ENCODE measurements around the gene OR2B2. TPM values are rescaled to one million over a fixed set of nuclear protein-coding genes. Genes with fewer than 3 reads are reported as not detected.

OR2B2 gene
- polyA plus RNA-seq, 2 of the 4 experiments (the other 2 are of a cell fraction): not detected

- Histone ChIP-seq H3K27ac (peak overlapping the region; percentile 87 to 96), H3K9me3 (no peaks in the 10 kb centered on the region), H3K4me1 (peaks cover 13% of the 10 kb centered on the region), H3K4me2 (peak overlapping the region; percentile 94), H3K4me3 (peak overlapping the region; percentile 73)
- peak in 1 of 2 experiments; percentile 37 for DNase-seq (ENCODE audit: low read depth in 1 of 2, low spot score in 1 of 2)
- 6% methylated on average over 19 of the region's 19 CpGs for WGBS (ENCODE audit: missing lambda C conversion rate)
- TF ChIP-seq POLR2A (IDR thresholded peaks at IDR 0.05; ENCODE audit: low read length): 0 out of 2 replicates have a peak, but pooled peaks have one; percentile 3
- TF ChIP-seq MAX (IDR thresholded peaks at IDR 0.05): no peak
- TF ChIP-seq USF2 (IDR thresholded peaks at IDR 0.05): no peak
- ChIA-PET CTCF (interaction anchor here (0.6 to 2.3 kb wide), 7 partner anchors 16 to 65 kb away, joined by 3 to 9 read pairs (median 4); a partner anchor contains a TSS), POLR2A (interaction anchor here (0.5 to 3.5 kb wide), 22 partner anchors 12 to 1765 kb away, joined by 3 to 114 read pairs (median 4); a partner anchor contains a TSS)
- peak; percentile 1 to 3; a peak in 2 of 6 replicates for ATAC-seq
- FAIRE-seq: no peak
Observed at GRCh38 chr6:27889628-27890444, 22.4 kb downstream of the OR2B2 start.

- Histone ChIP-seq H3K4me3 (peak overlapping the region; percentile 73; the same call in 1 of the 3 replicates), H3K9me3 (no peaks in the 10 kb centered on the region), H3K4me1 (peaks cover 13% of the 10 kb centered on the region), H3K4me2 (peak overlapping the region; percentile 94), H3K27ac (peak overlapping the region; percentile 87 to 96)
- ATAC-seq (no peak), FAIRE-seq (no peak), DNase-seq (ENCODE audit: low read depth in 1 of 2, low spot score in 1 of 2) (no peak)
- CTCF ChIA-PET: interaction anchor here (1.6 to 2.3 kb wide), 3 partner anchors 23 to 55 kb away, joined by 4 to 6 read pairs (median 6); a partner anchor contains a TSS
- POLR2A ChIA-PET: interaction anchor here (0.6 to 3.5 kb wide), 6 partner anchors 18 to 224 kb away, joined by 3 to 114 read pairs (median 70); a partner anchor contains a TSS
- no peak for TF ChIP-seq MAFK (IDR thresholded peaks at IDR 0.05; ENCODE audit: partially characterized antibody)
- TF ChIP-seq HDAC2 (IDR thresholded peaks at IDR 0.05): no peak
- TF ChIP-seq CEBPB (IDR thresholded peaks at IDR 0.05): peak; percentile 72 to 89; a peak in 3 of 4 replicates
- no peak for TF ChIP-seq POLR2A (IDR thresholded peaks at IDR 0.05; ENCODE audit: low read length)
- no peak for TF ChIP-seq KDM1A (IDR thresholded peaks at IDR 0.05; ENCODE audit: low read depth)
- no peak for TF ChIP-seq CBX8 (IDR thresholded peaks at IDR 0.05)
- WGBS (ENCODE audit: missing lambda C conversion rate): 28% methylated on average over 3 of the region's 3 CpGs
Observed at GRCh38 chr6:27889275-27889627, 22.9 kb downstream of the OR2B2 start.

- ATAC-seq: no peak
- H3K27ac ChIP-seq: peak overlapping the region; percentile 87 to 96; a peak in 4 of 6 replicates
- FAIRE-seq: no peak
Observed at GRCh38 chr6:27888566-27888965, 23.6 kb downstream of the OR2B2 start.

GRCh38 chr6:27886073-27886472, 26.1 kb downstream of the OR2B2 start:
- ATAC-seq: no peak
- WGBS (ENCODE audit: missing lambda C conversion rate): 63% methylated on average over 3 of the region's 3 CpGs
- H3K9me3 ChIP-seq: no peaks in the 10 kb centered on the region
- no peak overlapping the region for H3K27ac ChIP-seq
- TF ChIP-seq KDM1A (IDR thresholded peaks at IDR 0.05; ENCODE audit: low read depth) (no peak), HDAC2 (IDR thresholded peaks at IDR 0.05) (no peak), TFCP2L1 (CRISPR knock-in tag; IDR thresholded peaks at IDR 0.05) (no peak), EHF (CRISPR knock-in tag; IDR thresholded peaks at IDR 0.05) (no peak), MAX (IDR thresholded peaks at IDR 0.05) (no peak), USF2 (IDR thresholded peaks at IDR 0.05) (no peak), RFX5 (IDR thresholded peaks at IDR 0.05) (no peak), EHMT2 (IDR thresholded peaks at IDR 0.05; ENCODE audit: low read depth) (no peak), MAZ (IDR thresholded peaks at IDR 0.05; ENCODE audit: borderline replicate concordance, low read depth, low read length) (no peak), PBX3 (IDR thresholded peaks at IDR 0.05) (no peak)
- ChIA-PET POLR2A (interaction anchor here (0.7 kb wide), 1 partner anchor 14 kb away, joined by 3 read pairs; a partner anchor contains a TSS), CTCF (no interaction called here)
- H3K4me1 ChIP-seq: peaks cover 10% of the 10 kb centered on the region
- H3K4me3 ChIP-seq: no peak overlapping the region
- no peak for DNase-seq (ENCODE audit: low read depth in 1 of 2, low spot score in 1 of 2)
- H3K4me2 ChIP-seq: no peak overlapping the region
- no peak for FAIRE-seq

More at GRCh38 chr6:27888566-27888965, 23.6 kb downstream of the OR2B2 start:
- ChIA-PET POLR2A (interaction anchor here (2.8 to 3.5 kb wide), 3 partner anchors 17 to 80 kb away, joined by 90 to 114 read pairs (median 103); a partner anchor contains a TSS), CTCF (no interaction called here)
- 89% methylated on average over 2 of the region's 2 CpGs for WGBS (ENCODE audit: missing lambda C conversion rate)
- H3K4me3 ChIP-seq: no peak overlapping the region
- no peaks in the 10 kb centered on the region for H3K9me3 ChIP-seq
- peaks cover 13% of the 10 kb centered on the region for H3K4me1 ChIP-seq
- TF ChIP-seq MYC (IDR thresholded peaks at IDR 0.05; ENCODE audit: borderline replicate concordance, low read length): no peak
- TF ChIP-seq ZFP36 (IDR thresholded peaks at IDR 0.05; ENCODE audit: borderline replicate concordance, partially characterized antibody): no peak
- TF ChIP-seq RFX5 (IDR thresholded peaks at IDR 0.05): no peak
- no peak overlapping the region for H3K4me2 ChIP-seq
- no peak for DNase-seq (ENCODE audit: low read depth in 1 of 2, low spot score in 1 of 2)
